Peyer's patch (tissue), 4 donors: Measurements from ENCODE around the gene CRIP2. TPM values are rescaled to one million over a fixed set of nuclear protein-coding genes. Genes with fewer than 3 reads are reported as not detected.

Source experiments
- DNase-seq, 3 donors: peaks; one replicate each; pipeline ENCODE4 v3.0.0-alpha.2; 2017 to 2019
- H3K27ac ChIP-seq, 4 donors: fragments of 200-600 bp; sonication (generic); one replicate each; pipeline ENCODE4 v1.5.1; 2016 to 2019
- H3K27me3 ChIP-seq, 2 donors: fragments of 200-600 bp; sonication (generic); one replicate each; pipeline ENCODE4 v1.5.1; 2019
- H3K36me3 ChIP-seq, 3 donors: fragments of 200-600 bp; sonication (generic); one replicate each; pipeline ENCODE4 v1.5.1; 2016 to 2019
- H3K4me1 ChIP-seq, 4 donors: fragments of 200-600 bp; sonication (generic); one replicate each; pipeline ENCODE4 v1.5.1; 2016 to 2019
- H3K4me3 ChIP-seq, 4 donors: fragments of 200-600 bp; sonication (generic); 1 replicate in 3 of 4; 2 replicates in 1 of 4; pipeline ENCODE4 v1.5.1; 2016 to 2019; ENCODE audit warnings: mild to moderate bottlenecking in 1 of 4
- H3K9me3 ChIP-seq, 4 donors: fragments of 200-600 bp; sonication (generic); one replicate each; pipeline ENCODE4 v1.5.1; 2016 to 2019; ENCODE audit warnings: mild to moderate bottlenecking in 1 of 4
- POLR2A ChIP-seq, 2 donors: fragments of 450-650 bp; IDR thresholded peaks; one replicate each; pipeline ENCODE4 v1.5.1; 2017; ENCODE audit warnings: antibody characterized with exemption in 2 of 2, mild to moderate bottlenecking in 2 of 2, moderate library complexity in 2 of 2
- total RNA-seq, 4 donors: library from RNA; depleted of rRNA; stranded (reverse); fragments of >200 nt; gene quantifications; one replicate each; pipeline ENCODE4 v1.1.0, GENCODE V29; 2016
- TF ChIP-seq, protein P1 (sequence below), 6 experiments: fragments of 450-650 bp in 4 of 6; fragments of 200-600 bp in 2 of 6; sonication (generic) in 1 of 6; IDR thresholded peaks; one replicate each; pipeline ENCODE4 v1.5.1; 2017 to 2019; ENCODE audit warnings: antibody characterized with exemption in 6 of 6, mild to moderate bottlenecking in 3 of 6, moderate library complexity in 1 of 6

The CRIP2 gene
- total RNA-seq, 4 donors from 2014 or later: 20.8 to 69.3 (median 41.9) TPM

DNA sequence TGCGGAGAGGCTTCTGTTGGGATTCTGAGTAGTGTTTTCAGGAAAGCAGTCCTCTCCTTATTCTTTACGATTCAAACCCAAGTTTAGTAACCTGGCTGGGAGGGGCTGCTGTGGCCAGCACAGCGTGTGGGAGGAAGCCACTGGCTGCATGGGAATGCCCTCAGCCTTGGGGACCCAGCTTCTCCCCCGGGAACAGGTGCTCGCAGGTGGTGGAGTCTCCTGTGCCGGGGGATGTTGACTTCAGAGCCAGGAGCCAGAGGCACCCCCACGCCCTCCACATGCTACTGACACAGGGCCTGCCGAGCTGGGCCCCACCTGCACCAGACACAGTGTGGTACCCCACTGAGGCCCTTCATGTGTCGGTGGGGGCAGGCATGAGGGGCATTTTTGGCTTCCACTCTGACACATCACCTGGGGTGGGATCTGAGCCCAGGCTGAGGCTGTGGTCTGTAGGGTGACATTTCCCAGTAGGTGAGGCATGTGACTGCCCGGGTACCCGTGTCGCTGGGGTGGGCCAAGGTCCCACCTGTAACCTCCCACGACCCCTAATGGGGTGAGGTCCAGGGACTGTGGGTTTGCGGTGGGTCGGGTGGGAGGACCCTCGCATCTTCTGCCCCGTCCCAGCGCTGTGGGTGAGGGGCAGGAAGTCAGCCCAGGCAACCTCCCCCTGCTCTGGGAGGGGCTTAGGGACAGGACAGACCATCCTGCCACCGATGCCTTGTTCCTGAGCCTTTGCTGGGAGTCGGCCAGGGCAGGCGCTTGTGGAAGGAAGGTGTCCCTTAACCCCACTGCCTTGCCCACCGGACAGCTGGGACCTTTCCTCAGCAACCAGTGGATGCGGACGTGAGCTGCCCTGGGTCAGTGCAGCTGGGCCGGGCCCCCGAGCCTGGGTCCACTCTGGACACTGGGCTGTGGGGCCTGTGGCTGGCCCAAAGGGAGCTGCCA is 28.4 kb upstream of the CRIP2 start:
- H3K27ac ChIP-seq: no peak overlapping the region
- peaks cover 0 to 32% (median 0%) of the 10 kb centered on the region in 3 donors for H3K36me3 ChIP-seq
- TF ChIP-seq, protein P1, sequence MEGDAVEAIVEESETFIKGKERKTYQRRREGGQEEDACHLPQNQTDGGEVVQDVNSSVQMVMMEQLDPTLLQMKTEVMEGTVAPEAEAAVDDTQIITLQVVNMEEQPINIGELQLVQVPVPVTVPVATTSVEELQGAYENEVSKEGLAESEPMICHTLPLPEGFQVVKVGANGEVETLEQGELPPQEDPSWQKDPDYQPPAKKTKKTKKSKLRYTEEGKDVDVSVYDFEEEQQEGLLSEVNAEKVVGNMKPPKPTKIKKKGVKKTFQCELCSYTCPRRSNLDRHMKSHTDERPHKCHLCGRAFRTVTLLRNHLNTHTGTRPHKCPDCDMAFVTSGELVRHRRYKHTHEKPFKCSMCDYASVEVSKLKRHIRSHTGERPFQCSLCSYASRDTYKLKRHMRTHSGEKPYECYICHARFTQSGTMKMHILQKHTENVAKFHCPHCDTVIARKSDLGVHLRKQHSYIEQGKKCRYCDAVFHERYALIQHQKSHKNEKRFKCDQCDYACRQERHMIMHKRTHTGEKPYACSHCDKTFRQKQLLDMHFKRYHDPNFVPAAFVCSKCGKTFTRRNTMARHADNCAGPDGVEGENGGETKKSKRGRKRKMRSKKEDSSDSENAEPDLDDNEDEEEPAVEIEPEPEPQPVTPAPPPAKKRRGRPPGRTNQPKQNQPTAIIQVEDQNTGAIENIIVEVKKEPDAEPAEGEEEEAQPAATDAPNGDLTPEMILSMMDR (IDR thresholded peaks at IDR 0.05): no peak
- no peak for TF ChIP-seq POLR2A (IDR thresholded peaks at IDR 0.05)
- H3K27me3 ChIP-seq: no peaks in the 10 kb centered on the region
- no peak overlapping the region for H3K4me3 ChIP-seq
- peaks cover 0 to 9% (median 2%) of the 10 kb centered on the region in 4 donors for H3K4me1 ChIP-seq
- H3K9me3 ChIP-seq: no peaks in the 10 kb centered on the region
- no peak for DNase-seq

DNA sequence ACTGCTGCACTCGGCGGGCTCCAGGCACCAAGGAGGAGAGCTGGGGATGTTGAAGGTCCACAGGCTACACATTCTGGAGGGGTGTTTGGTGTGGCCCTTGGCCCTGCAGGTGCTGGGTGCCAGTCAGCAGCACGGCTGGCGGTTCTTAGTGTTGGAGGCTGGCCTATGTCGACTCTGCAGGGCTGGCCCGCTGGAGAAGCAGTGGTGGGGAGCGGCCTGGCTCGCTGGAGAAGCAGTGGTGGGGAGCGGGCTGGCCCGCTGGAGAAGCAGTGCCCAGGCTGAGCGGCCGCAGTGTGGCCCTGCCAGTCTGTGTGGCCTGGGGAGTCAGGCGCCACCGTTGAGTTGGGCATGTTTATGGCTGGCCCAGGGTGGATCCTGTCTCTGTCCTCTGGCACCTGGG is 27.6 kb upstream of the CRIP2 start:
- Histone ChIP-seq H3K4me3 (no peak overlapping the region), H3K36me3 (peaks cover 0 to 36% (median 0%) of the 10 kb centered on the region in 3 donors), H3K9me3 (no peaks in the 10 kb centered on the region), H3K27ac (no peak overlapping the region), H3K4me1 (peaks cover 0 to 9% (median 2%) of the 10 kb centered on the region in 4 donors), H3K27me3 (no peaks in the 10 kb centered on the region)
- TF ChIP-seq, protein P1 (IDR thresholded peaks at IDR 0.05): no peak
- no peak for TF ChIP-seq POLR2A (IDR thresholded peaks at IDR 0.05)
- no peak for DNase-seq

DNA sequence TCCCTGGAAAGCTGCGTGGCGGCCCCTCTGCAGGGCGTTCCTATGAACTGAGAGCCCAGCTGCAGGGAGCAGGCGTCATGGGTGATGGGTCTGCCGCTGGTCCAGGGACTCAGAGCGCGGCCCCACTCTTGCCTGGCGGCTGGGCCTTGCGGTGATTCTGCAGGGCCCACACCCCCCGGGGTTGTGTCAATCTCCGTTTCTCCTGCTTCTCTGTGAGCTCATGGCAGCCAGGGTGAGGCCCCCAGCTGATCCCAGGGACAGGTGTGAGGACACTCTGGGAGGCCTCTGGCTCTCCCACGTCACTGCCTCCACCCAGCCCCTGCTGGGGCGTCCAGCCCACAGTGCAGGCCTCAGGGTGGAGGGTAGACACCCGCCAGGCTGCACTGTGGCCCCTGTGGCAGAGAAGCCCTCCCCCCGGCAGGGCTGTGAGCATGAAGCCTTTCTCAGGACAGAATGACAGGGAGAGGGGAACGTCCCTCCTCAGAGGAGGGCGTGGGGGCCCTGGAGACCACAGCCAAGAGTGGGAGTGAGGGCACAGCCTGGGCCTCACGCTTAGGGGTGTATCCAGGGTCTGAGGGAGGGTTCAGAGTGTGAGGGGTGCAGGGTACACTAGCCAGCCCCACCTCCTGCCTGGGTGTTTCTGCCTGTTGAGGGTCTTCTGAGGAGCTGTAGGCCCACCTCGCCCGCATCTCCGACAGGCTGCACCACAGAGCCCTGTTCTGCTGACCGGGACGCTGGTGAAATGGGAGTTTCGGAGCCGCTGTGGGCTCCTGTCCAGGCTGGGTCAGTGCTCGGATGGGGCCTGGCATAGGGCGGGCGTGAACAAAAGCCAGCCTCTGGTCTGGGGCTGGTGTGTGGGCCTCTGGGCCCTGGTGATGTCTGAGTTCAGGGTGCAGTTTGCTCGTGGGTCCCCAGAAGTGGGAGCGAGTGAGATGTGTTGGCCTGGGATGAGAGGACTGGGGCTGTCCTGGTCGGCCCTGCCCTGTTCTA is 26.7 kb upstream of the CRIP2 start:
- Histone ChIP-seq H3K9me3 (no peaks in the 10 kb centered on the region), H3K27me3 (no peaks in the 10 kb centered on the region), H3K36me3 (peaks cover 0 to 32% (median 0%) of the 10 kb centered on the region in 3 donors), H3K4me1 (peaks cover 0 to 9% (median 2%) of the 10 kb centered on the region in 4 donors), H3K27ac (no peak overlapping the region), H3K4me3 (no peak overlapping the region)
- TF ChIP-seq, protein P1 (IDR thresholded peaks at IDR 0.05): no peak
- TF ChIP-seq POLR2A (IDR thresholded peaks at IDR 0.05): no peak
- no peak for DNase-seq

DNA sequence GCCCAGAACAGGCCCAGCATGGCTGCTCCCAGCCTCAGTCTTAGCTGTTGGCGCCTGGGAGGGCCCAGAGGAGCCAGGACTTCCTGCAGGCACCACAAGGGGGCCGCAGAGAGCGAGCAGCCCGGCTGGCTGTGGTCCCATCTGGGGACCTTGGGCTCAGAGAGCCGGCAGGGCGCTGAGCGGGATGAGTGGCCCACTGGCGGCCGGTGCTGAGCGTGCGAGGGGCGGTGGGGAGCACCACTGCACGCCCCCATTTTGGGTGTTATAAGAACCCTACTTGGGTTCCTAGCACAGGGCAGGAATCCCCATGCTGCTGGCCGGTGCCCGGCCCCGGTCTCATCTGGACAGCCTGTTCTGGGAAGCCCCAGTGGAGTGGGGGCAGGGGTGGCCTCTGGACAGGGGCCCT is 25.9 kb upstream of the CRIP2 start:
- TF ChIP-seq, protein P1 (IDR thresholded peaks at IDR 0.05): peak; percentile 68 to 85 (median 78)
- TF ChIP-seq POLR2A (IDR thresholded peaks at IDR 0.05): no peak
- Histone ChIP-seq H3K36me3 (peaks cover 0 to 34% (median 0%) of the 10 kb centered on the region in 3 donors), H3K27ac (no peak overlapping the region), H3K4me3 (no peak overlapping the region), H3K4me1 (peaks cover 0 to 9% (median 2%) of the 10 kb centered on the region in 4 donors), H3K27me3 (no peaks in the 10 kb centered on the region), H3K9me3 (no peaks in the 10 kb centered on the region)
- DNase-seq: peak; percentile 51 to 82 (median 81)
